ENCODE measurements around the gene TNNC1.

Gene TNNC1

DNA sequence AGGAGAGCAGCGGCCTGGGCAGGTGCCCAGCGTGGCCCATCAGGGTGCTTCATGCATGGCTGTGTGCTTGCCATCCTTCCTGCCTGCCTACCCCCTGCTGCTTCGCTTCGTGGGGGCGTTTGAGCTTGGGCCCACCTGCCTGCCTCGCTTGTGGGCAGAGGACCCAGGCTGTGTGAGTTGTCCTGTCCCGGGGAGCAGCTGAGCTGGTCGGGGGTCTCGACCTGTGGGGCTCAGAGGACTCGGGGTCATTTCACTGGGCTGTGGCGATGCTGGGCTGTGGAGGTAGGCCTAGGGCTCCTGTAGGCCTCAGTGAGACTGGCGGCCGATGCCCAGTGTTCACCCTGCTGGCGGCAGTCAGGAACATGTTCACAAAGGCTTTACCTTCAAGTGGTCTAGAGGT, 29.2 kb upstream of the TNNC1 start:
- TF ChIP-seq, protein P1, sequence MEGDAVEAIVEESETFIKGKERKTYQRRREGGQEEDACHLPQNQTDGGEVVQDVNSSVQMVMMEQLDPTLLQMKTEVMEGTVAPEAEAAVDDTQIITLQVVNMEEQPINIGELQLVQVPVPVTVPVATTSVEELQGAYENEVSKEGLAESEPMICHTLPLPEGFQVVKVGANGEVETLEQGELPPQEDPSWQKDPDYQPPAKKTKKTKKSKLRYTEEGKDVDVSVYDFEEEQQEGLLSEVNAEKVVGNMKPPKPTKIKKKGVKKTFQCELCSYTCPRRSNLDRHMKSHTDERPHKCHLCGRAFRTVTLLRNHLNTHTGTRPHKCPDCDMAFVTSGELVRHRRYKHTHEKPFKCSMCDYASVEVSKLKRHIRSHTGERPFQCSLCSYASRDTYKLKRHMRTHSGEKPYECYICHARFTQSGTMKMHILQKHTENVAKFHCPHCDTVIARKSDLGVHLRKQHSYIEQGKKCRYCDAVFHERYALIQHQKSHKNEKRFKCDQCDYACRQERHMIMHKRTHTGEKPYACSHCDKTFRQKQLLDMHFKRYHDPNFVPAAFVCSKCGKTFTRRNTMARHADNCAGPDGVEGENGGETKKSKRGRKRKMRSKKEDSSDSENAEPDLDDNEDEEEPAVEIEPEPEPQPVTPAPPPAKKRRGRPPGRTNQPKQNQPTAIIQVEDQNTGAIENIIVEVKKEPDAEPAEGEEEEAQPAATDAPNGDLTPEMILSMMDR (IDR thresholded peaks at IDR 0.05; ENCODE audit: low read depth, low read length, missing control alignments), result no peak
- DNase-seq (ENCODE audit: low read depth), result no peak
- H3K4me3 ChIP-seq (ENCODE audit: low read depth, low read length), result no peak overlapping the region

DNA sequence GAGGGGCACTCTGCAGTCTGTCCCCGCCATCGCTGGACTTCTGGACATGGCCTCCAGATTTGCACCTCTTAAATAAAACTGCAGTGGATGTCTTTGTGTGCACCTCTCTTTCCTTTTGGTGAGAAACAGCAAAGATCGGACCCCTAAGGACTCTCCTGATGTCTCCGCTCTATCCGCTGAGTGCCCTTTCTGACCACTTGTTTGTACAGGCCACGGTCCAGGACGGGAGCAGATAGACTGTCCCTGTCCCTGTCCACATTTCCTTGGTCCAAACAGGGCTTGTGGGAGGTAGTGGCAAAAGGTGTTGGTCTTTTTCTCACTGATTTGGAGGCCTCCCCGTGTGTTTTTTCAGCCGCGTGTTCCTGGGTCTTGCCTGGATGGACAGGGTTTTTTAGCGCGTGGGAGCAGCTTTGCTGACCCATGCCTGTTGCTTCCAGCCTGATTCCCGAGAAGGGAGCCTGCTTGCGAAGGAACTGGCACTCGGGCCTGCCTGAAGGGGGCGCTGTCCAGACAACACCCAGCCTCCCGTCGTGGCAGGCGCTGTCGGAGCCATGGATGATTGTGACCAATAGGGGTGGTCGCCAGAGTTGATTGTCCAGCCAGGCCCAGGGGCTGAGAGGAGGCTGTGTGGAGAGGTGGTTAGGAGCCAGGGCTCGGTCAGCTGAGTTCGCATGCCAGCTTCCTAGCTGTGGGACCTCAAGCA, 28.1 kb upstream of the TNNC1 start:
- DNase-seq (ENCODE audit: low read depth), result no peak
- TF ChIP-seq, protein P1 (IDR thresholded peaks at IDR 0.05; ENCODE audit: low read depth, low read length, missing control alignments), result peak; percentile 49
- H3K4me3 ChIP-seq (ENCODE audit: low read depth, low read length), result no peak overlapping the region

DNA sequence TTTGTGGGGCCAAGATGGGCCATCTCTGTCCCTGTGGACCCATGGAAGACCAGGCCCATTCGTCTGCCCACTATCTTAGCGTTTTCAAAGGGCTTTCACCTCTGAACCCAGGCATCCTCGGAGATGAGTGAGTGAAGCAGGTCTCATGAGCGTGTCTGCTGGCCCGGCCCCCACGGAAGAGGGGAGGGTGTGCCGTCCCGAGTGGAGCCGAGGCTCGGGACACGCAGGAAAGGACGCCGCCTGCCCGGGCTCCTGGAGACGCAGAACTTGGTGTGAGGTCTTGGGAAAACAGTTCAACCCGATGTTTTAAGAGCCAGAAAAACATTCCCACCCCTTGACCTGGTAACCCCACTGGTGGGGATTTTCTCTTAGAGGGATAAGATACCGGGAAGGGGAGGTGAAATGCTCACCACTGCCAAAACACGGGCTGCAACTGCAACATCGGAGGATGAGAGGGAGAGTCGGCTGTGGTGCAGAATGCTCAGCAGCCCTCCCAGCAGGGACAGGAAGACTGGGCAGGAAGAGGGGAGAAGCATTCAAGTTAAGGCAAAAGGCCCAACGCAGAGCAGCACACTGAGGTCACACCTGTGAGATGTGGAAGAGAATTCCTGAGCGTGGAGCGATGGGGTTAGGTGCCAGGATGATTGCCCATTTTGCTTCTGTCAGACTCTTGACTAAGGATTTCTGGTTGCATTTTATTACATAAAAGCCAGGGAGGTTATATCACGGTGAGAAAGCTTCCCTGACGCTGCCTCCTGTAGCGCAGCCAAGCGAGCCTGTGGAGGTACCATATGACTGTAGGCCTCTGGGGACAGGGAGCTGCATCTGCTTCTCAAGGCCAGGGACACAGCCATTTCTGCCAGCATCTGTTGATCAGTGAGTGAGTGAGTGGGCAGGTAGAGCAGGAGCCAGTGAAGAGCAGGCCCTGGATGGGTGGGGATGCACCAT, 27.2 kb upstream of the TNNC1 start:
- no peak overlapping the region for H3K4me3 ChIP-seq (ENCODE audit: low read depth, low read length)
- no peak for DNase-seq (ENCODE audit: low read depth)
- TF ChIP-seq, protein P1 (IDR thresholded peaks at IDR 0.05; ENCODE audit: low read depth, low read length, missing control alignments), result no peak

DNA sequence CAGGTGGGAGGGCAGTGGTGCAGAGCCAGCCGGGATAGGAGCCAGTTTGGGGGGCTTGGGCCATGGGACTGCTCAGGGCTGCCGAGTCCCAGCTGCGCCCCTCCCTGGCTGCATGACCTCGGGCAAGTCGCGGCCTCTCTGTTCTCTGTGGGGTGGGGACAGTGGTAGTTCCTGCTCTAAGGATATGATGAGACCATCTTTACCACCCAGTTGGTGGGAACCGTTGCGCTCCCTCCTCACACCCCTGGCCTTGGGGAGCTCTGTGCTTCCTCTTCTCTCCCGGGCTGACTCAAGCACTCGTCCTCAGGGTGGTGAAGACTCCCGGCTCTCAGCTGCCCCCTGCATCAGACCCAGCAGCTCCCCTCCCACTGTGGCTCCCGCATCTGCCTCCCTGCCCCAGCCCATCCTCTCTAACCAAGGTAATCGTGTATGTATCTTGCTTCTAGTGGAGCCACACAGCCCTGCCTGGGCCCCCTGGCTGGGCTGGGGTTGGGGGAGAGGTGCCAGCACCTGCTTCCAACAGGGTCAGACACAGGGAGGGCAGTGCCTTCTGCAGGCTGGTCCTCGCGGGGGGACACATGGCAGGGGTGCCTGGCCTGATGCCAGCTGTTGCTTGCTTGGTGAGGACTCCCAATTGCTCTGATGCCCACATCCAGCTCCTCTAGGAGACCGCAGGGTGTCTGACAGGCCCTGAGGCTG, 26.2 kb upstream of the TNNC1 start:
- no peak for DNase-seq (ENCODE audit: low read depth)
- no peak overlapping the region for H3K4me3 ChIP-seq (ENCODE audit: low read depth, low read length)
- TF ChIP-seq, protein P1 (IDR thresholded peaks at IDR 0.05; ENCODE audit: low read depth, low read length, missing control alignments), result no peak

DNA sequence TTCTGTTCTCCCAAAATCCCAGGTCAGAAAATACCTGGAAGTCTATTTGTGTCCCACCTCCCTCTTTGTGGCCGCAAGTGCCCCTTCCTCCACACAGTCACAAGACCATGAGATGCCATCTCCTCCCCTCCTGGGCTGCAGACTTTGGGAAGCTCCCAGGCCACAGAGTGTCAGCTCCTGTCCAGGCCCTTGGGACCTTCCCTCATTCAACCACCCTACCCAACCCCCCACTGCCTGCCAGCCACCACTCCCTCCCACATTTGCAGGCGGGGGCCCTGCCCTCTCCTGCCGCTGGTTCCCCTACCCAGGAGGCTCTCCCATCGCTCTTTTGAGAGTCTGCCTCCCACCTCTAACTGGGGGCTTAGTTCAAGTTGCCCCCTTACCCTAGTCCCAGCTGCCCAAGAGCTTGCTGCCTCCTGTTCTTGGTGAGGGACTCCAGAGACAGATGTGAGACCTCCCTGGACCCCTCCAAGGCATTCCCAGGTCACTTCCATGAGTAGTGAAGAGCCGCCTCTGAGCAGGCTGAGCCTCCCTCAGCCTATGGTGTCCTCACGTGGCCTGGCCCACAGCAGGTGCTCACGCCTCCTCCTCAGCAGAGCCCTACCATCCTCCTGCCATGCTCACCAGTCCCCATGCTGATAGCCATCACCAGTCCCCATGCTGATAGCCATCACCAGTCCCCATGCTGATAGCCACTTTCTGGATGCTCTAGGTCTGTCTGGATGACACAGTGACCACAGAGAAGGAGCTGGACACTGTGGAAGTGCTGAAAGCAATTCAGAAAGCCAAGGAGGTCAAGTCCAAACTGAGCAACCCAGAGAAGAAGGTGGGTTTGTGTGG, 25.4 kb upstream of the TNNC1 start:
- TF ChIP-seq, protein P1 (IDR thresholded peaks at IDR 0.05; ENCODE audit: low read depth, low read length, missing control alignments), result no peak
- DNase-seq (ENCODE audit: low read depth), result no peak
- no peak overlapping the region for H3K4me3 ChIP-seq (ENCODE audit: low read depth, low read length)

DNA sequence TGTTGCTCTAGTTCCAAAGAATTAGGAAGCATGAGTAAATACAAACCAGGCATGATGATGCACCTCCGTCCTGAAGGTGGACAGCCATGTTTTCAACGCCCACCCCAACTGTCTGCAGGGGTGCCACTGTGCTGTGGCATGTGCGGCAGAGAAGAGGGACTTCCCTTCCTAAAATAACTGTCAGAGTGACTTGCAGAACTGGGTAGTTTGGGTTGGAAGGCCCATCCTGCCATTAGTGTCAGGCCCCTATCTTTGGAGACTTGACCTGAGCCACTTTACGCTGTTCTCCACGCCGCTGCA, 23.9 kb upstream of the TNNC1 start:
- TF ChIP-seq, protein P1 (IDR thresholded peaks at IDR 0.05; ENCODE audit: low read depth, low read length, missing control alignments), result no peak
- DNase-seq (ENCODE audit: low read depth), result no peak

More for the DNA sequence above, 23.9 kb upstream of the TNNC1 start:
- H3K4me3 ChIP-seq (ENCODE audit: low read depth, low read length), result no peak overlapping the region
